H1 (cell line): ENCODE measurements around the gene SCAPER. TPM values are rescaled to one million over a fixed set of nuclear protein-coding genes. Genes with fewer than 3 reads are reported as not detected.

Experiments
- CTCF ChIA-PET: fragments of 300-600 bp; sonication (Branson Sonifier 250); formaldehyde crosslinking; loops from one replicate; lab custom pipeline; 2021; ENCODE audit not compliant: partially characterized antibody; lab: Charles Lee
- POLR2A ChIA-PET: fragments of 300-600 bp; sonication (Branson Sonifier 250); formaldehyde crosslinking; loops from one replicate; lab custom pipeline; 2021; ENCODE audit warnings: inconsistent platforms; ENCODE audit not compliant: partially characterized antibody; lab: Charles Lee
- DNase-seq, 2 experiments: peaks; one replicate each; pipeline versions ENCODE4 v3.0.0 to v3.0.0-alpha.2; 2010 to 2022; ENCODE audit warnings: low spot score in 2 of 2, low read depth in 1 of 2, mixed read lengths in 1 of 2
- FAIRE-seq: peaks from 2 replicates; lab custom pipeline; 2011; peaks lifted over from hg19 to GRCh38; lab: Jason Lieb, UNC
- H2AFZ ChIP-seq: 2 replicates; pipeline ENCODE4 v1.8.1; 2012; ENCODE audit warnings: low read length, inconsistent platforms
- H2AK5ac ChIP-seq: 2 replicates; pipeline ENCODE4 v1.6.1; 2013; ENCODE audit warnings: low read depth, low read length
- H2BK120ac ChIP-seq: replicated peaks from 2 replicates; pipeline ENCODE3; 2013; ENCODE audit warnings: low read depth, low read length, inconsistent platforms
- H2BK12ac ChIP-seq: 2 replicates; pipeline ENCODE4 v1.6.1; 2013; ENCODE audit warnings: low read depth, low read length
- H2BK15ac ChIP-seq: 2 replicates; pipeline ENCODE4 v1.6.1; 2013; ENCODE audit warnings: low read length
- H2BK20ac ChIP-seq: 2 replicates; pipeline ENCODE4 v1.6.1; 2013; ENCODE audit warnings: low read length
- H2BK5ac ChIP-seq: 2 replicates; pipeline ENCODE4 v1.6.1; 2013; ENCODE audit warnings: low read depth, low read length
- H3K14ac ChIP-seq: 2 replicates; pipeline ENCODE4 v1.6.1; 2013; ENCODE audit warnings: inconsistent platforms; ENCODE audit not compliant: insufficient read length
- H3K18ac ChIP-seq: 2 replicates; pipeline ENCODE4 v1.6.1; 2013; ENCODE audit warnings: low read length; ENCODE audit errors: extremely low read depth
- H3K23ac ChIP-seq: 2 replicates; pipeline ENCODE4 v1.6.1; 2013; ENCODE audit warnings: inconsistent platforms; ENCODE audit not compliant: insufficient read length
- H3K23me2 ChIP-seq: 2 replicates; pipeline ENCODE4 v1.6.1; 2013; ENCODE audit warnings: low read depth, low read length
- H3K27ac ChIP-seq: 2 replicates; pipeline ENCODE4 v1.6.1; 2011; ENCODE audit warnings: low read depth, low read length, inconsistent platforms
- H3K27me3 ChIP-seq, 4 experiments: replicated peaks in 1 of 4; 1 replicate in 1 of 4; 2 replicates in 3 of 4; pipeline versions ENCODE4 v1.6.1 to v1.8.1; 2011 to 2013; ENCODE audit warnings: low read length in 3 of 4, mild to moderate bottlenecking in 3 of 4, inconsistent platforms in 2 of 4, mixed read lengths in 2 of 4, moderate library complexity in 1 of 4; ENCODE audit not compliant: control insufficient read depth in 3 of 4, insufficient read depth in 3 of 4; ENCODE audit errors: extremely low read depth in 1 of 4
- H3K36me3 ChIP-seq, 4 experiments: 2 replicates each; pipeline versions ENCODE4 v1.6.1 to v1.8.1; 2011 to 2013; ENCODE audit warnings: mild to moderate bottlenecking in 4 of 4, low read length in 3 of 4, moderate library complexity in 2 of 4, control low read depth in 1 of 4, inconsistent platforms in 1 of 4; ENCODE audit not compliant: insufficient read depth in 4 of 4, control insufficient read depth in 2 of 4
- H3K4ac ChIP-seq: replicated peaks from 2 replicates; pipeline ENCODE3; 2013; ENCODE audit warnings: low read length, low read depth, mixed read lengths, inconsistent platforms; ENCODE audit not compliant: insufficient read length
- H3K4me1 ChIP-seq, 4 experiments: replicated peaks in 1 of 4; 1 replicate in 1 of 4; 2 replicates in 3 of 4; pipeline versions ENCODE4 v1.6.1 to v1.8.1; 2011 to 2013; ENCODE audit warnings: low read length in 3 of 4, inconsistent platforms in 2 of 4, mixed read lengths in 1 of 4; ENCODE audit not compliant: insufficient read depth in 4 of 4, control insufficient read depth in 3 of 4
- H3K4me2 ChIP-seq, 2 experiments: 2 replicates each; pipeline versions ENCODE4 v1.6.1 to v1.8.1; 2011 to 2013; ENCODE audit warnings: low read depth in 2 of 2, low read length in 2 of 2, control low read depth in 1 of 2, inconsistent platforms in 1 of 2, mild to moderate bottlenecking in 1 of 2; ENCODE audit not compliant: insufficient read depth in 1 of 2
- H3K4me3 ChIP-seq, 4 experiments: fragments of 200-600, 300-600 bp in 1 of 4; sonication (generic), shearing (Covaris generic), sonication (Bioruptor Twin) in 1 of 4; 2 replicates each; pipeline versions ENCODE4 v1.5.1 to v1.8.1; 2011 to 2016; ENCODE audit warnings: low read length in 4 of 4, low read depth in 3 of 4, control low read depth in 2 of 4, inconsistent platforms in 2 of 4, mild to moderate bottlenecking in 2 of 4, mixed read lengths in 1 of 4, moderate library complexity in 1 of 4; ENCODE audit not compliant: insufficient read depth in 2 of 4; ENCODE audit errors: extremely low read depth in 1 of 4
- H3K56ac ChIP-seq: replicated peaks from 2 replicates; pipeline ENCODE3; 2013; ENCODE audit warnings: low read depth, mild to moderate bottlenecking, mixed read lengths, low read length, inconsistent platforms; ENCODE audit not compliant: insufficient read length
- H3K79me1 ChIP-seq: 2 replicates; pipeline ENCODE4 v1.6.1; 2013; ENCODE audit warnings: low read depth, low read length, control low read depth
- H3K79me2 ChIP-seq, 2 experiments: 2 replicates each; pipeline versions ENCODE4 v1.6.1 to v1.8.1; 2012 to 2013; ENCODE audit warnings: low read length in 2 of 2, mild to moderate bottlenecking in 2 of 2, inconsistent platforms in 1 of 2; ENCODE audit not compliant: insufficient read depth in 2 of 2, control insufficient read depth in 1 of 2
- H3K9ac ChIP-seq, 4 experiments: replicated peaks in 1 of 4; 1 replicate in 1 of 4; 2 replicates in 3 of 4; pipeline versions ENCODE4 v1.6.1 to v1.8.1; 2011 to 2013; ENCODE audit warnings: low read depth in 3 of 4, low read length in 3 of 4, control low read depth in 2 of 4, mild to moderate bottlenecking in 2 of 4, moderate library complexity in 2 of 4, inconsistent platforms in 1 of 4; ENCODE audit errors: extremely low read depth in 1 of 4
- H3K9me3 ChIP-seq, 2 experiments: 2 replicates each; pipeline versions ENCODE4 v1.6.1 to v1.8.1; 2012 to 2013; ENCODE audit warnings: mild to moderate bottlenecking in 2 of 2, moderate library complexity in 2 of 2, control low read depth in 1 of 2, inconsistent platforms in 1 of 2, low read depth in 1 of 2, low read length in 1 of 2, mixed read lengths in 1 of 2; ENCODE audit not compliant: insufficient read depth in 2 of 2
- H4K20me1 ChIP-seq, 2 experiments: replicated peaks in 1 of 2; 2 replicates each; pipeline versions ENCODE3 to v1.8.1; 2011 to 2013; ENCODE audit warnings: inconsistent platforms in 2 of 2, low read length in 2 of 2, mild to moderate bottlenecking in 1 of 2; ENCODE audit not compliant: insufficient read depth in 2 of 2, control insufficient read depth in 1 of 2
- H4K5ac ChIP-seq: 2 replicates; pipeline ENCODE4 v1.6.1; 2013; ENCODE audit warnings: low read length, low read depth, mixed read lengths, inconsistent platforms; ENCODE audit not compliant: insufficient read length
- H4K8ac ChIP-seq: 2 replicates; pipeline ENCODE4 v1.8.0; 2013; ENCODE audit warnings: mild to moderate bottlenecking, moderate library complexity, low read length, inconsistent platforms; ENCODE audit not compliant: insufficient read depth; ENCODE audit errors: extremely low read depth
- H4K91ac ChIP-seq: replicated peaks from 2 replicates; pipeline ENCODE3; 2013; ENCODE audit warnings: low read length, mixed read lengths, inconsistent platforms; ENCODE audit not compliant: insufficient read length
- CHD2 ChIP-seq: IDR thresholded peaks from 2 replicates; pipeline ENCODE4 v1.6.1; 2012; ENCODE audit warnings: low read length, improper control_type of control experiment
- CTBP2 ChIP-seq: IDR thresholded peaks from 2 replicates; pipeline ENCODE4 v1.7.0; 2011; ENCODE audit warnings: borderline replicate concordance, mild to moderate bottlenecking, moderate library complexity, mixed read lengths, low read length; ENCODE audit not compliant: insufficient read depth, insufficient read length
- HDAC6 ChIP-seq: IDR thresholded peaks from one replicate; pipeline ENCODE4 v1.7.1; 2012; ENCODE audit warnings: low read depth, mild to moderate bottlenecking, inconsistent platforms, low read length, moderate library complexity
- POLR2AphosphoS5 ChIP-seq: IDR thresholded peaks from 2 replicates; pipeline ENCODE4 v1.6.1; 2011; ENCODE audit warnings: low read depth, low read length
- TCF12 ChIP-seq: IDR thresholded peaks from 2 replicates; pipeline ENCODE4 v1.6.1; 2011; ENCODE audit warnings: low read depth, mild to moderate bottlenecking, low read length
- WGBS, 2 experiments: shearing (Covaris generic) in 1 of 2; methylation state at CpG; one replicate each; pipeline versions ENCODE4 v1.1.6 to v1.1.7; 2013 to 2015; ENCODE audit warnings: low lambda C conversion rate in 2 of 2, mixed read lengths in 2 of 2, inconsistent platforms in 1 of 2, low coverage in 1 of 2, missing lambda C conversion rate in 1 of 2; ENCODE audit not compliant: insufficient replicate concordance in 2 of 2, insufficient coverage in 1 of 2, insufficient read length in 1 of 2; ENCODE audit errors: extremely low coverage in 1 of 2, missing lambda C conversion rate in 1 of 2; 5-methylcytosine and 5-hydroxymethylcytosine counted together
- polyA plus RNA-seq, 7 experiments: library from polyadenylated mRNA; depleted of rRNA in 3 of 7; stranded (reverse) in 5 of 7; unstranded in 2 of 7; fragments of >200 nt in 5 of 7; fragments of 200-250 nt in 2 of 7; gene quantifications; 1 replicate in 5 of 7; 2 replicates in 1 of 7; 4 replicates in 1 of 7; pipeline versions ENCODE4 v1.2.1 to v1.2.3, GENCODE V29; 2011 to 2013; ENCODE audit warnings: missing spikeins in 2 of 7, mixed read lengths in 2 of 7
- total RNA-seq: library from RNA; stranded (reverse); fragmentation: NEBNext Ultra II Directional; extraction: Animal tissue kit (Norgen Biotek cat#: 25700); gene quantifications from 2 replicates; pipeline ENCODE4 v1.2.1, GENCODE V29; 2021
- TF ChIP-seq, protein P1 (sequence below): IDR thresholded peaks from 2 replicates; pipeline ENCODE4 v1.6.1; 2012; ENCODE audit warnings: inconsistent platforms

Gene SCAPER
- total and polyA plus RNA-seq, 2 of the 8 experiments (the other 6 are each of a cell fraction or from before 2014, with no cell fraction given) = 1.6 to 6.8 TPM

DNA sequence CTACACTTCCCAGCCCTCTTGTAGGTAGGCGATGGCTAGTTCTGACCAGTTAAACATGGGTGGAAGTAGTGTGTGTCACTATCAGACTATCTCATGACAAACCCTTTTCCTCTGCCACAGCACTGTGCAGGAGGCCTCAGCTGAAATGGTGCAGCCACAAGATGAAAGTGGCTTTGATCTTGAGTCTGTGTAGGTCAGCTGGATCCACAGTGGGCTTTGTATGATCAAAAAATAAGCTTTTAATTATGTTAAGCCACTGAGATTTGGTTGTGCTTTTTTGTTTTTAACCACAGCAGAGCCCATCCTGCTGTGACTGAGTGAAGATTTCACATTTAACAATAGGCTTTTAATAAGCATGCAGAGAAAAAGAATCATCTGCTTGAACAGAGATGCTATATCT, 46.1 kb upstream of the SCAPER start:
- Histone ChIP-seq H3K18ac (no peak overlapping the region), H3K27ac (no peak overlapping the region), H2AK5ac (no peak overlapping the region), H2BK5ac (no peak overlapping the region), H4K5ac (no peak overlapping the region), H2BK15ac (no peak overlapping the region), H2BK20ac (no peak overlapping the region), H3K79me1 (no peaks in the 10 kb centered on the region; the same call in 1 of the 2 replicates), H3K4me3 (no peak overlapping the region), H3K4me1 (no peaks in the 10 kb centered on the region), H3K27me3 (no peaks in the 10 kb centered on the region), H3K14ac (no peak overlapping the region), H3K79me2 (no peaks in the 10 kb centered on the region), H4K8ac (no peak overlapping the region), H3K9ac (no peak overlapping the region), H2BK12ac (no peak overlapping the region), H3K56ac (no peak overlapping the region), H2AFZ (no peak overlapping the region), H3K23ac (no peak overlapping the region), H3K4me2 (no peak overlapping the region), H3K23me2 (no peaks in the 10 kb centered on the region), H4K91ac (no peak overlapping the region), H3K4ac (no peak overlapping the region), H4K20me1 (no peaks in the 10 kb centered on the region), H2BK120ac (no peak overlapping the region), H3K9me3 (no peaks in the 10 kb centered on the region), H3K36me3 (peaks cover 6 to 45% (median 27%) of the 10 kb centered on the region in 4 experiments)
- WGBS, 2 experiments = 76% methylated on average over 1 of the region's 1 CpG; no CpG with 5 or more reads in 1 of the 2 experiments
- FAIRE-seq (no peak), DNase-seq (no peak)
- no peak for TF ChIP-seq HDAC6
- TF ChIP-seq CTBP2 = no peak
- TF ChIP-seq POLR2AphosphoS5 = no peak
- TF ChIP-seq, protein P1, sequence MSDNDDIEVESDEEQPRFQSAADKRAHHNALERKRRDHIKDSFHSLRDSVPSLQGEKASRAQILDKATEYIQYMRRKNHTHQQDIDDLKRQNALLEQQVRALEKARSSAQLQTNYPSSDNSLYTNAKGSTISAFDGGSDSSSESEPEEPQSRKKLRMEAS = no peak
- no peak for TF ChIP-seq TCF12
- no peak for TF ChIP-seq CHD2
- CTCF ChIA-PET = interaction anchor here (0.7 to 1.2 kb wide), 4 partner anchors 10 to 77 kb away, joined by 3 to 4 read pairs (median 3); no protein-coding TSS in a partner anchor
- POLR2A ChIA-PET = interaction anchor here (0.8 to 1.4 kb wide), 4 partner anchors 10 to 16 kb away, joined by 3 to 5 read pairs (median 4); no protein-coding TSS in a partner anchor
